Spleen (tissue), 11 donors: ENCODE data around the gene EFCC1. TPM values are rescaled to one million over a fixed set of nuclear protein-coding genes. Genes with fewer than 3 reads are reported as not detected.

ENCODE experiments used
- DNase-seq: peaks from one replicate; pipeline ENCODE4 v3.0.0-alpha.2; 2020
- H3K27ac ChIP-seq, 8 donors: fragments of 200-600 bp; sonication (generic) in 7 of 8; 1 replicate in 4 of 8; 2 replicates in 4 of 8; pipeline versions ENCODE4 v1.5.0 to v1.8.0; 2016 to 2021; ENCODE audit warnings: inconsistent platforms in 4 of 8, mild to moderate bottlenecking in 4 of 8, moderate library complexity in 1 of 8
- H3K27me3 ChIP-seq, 7 donors: fragments of 200-600 bp; sonication (generic) in 6 of 7; replicated peaks in 1 of 7; 1 replicate in 4 of 7; 2 replicates in 3 of 7; pipeline versions ENCODE4 v1.5.0 to v1.8.0; 2016 to 2021; ENCODE audit warnings: inconsistent platforms in 3 of 7, mild to moderate bottlenecking in 1 of 7
- H3K36me3 ChIP-seq, 6 donors: fragments of 200-600 bp; sonication (generic) in 5 of 6; 1 replicate in 4 of 6; 2 replicates in 2 of 6; pipeline versions ENCODE4 v1.5.0 to v1.8.0; 2016 to 2021; ENCODE audit warnings: inconsistent platforms in 2 of 6
- H3K4me1 ChIP-seq, 6 donors: fragments of 200-600 bp; sonication (generic) in 5 of 6; 1 replicate in 3 of 6; 2 replicates in 3 of 6; pipeline versions ENCODE4 v1.5.0 to v1.8.0; 2016 to 2021; ENCODE audit warnings: inconsistent platforms in 3 of 6
- H3K4me3 ChIP-seq, 8 donors: fragments of 200-600 bp; sonication (generic) in 7 of 8; 1 replicate in 4 of 8; 2 replicates in 4 of 8; pipeline versions ENCODE4 v1.5.0 to v1.8.0; 2016 to 2021; ENCODE audit warnings: inconsistent platforms in 4 of 8, mild to moderate bottlenecking in 4 of 8, moderate library complexity in 2 of 8
- H3K9me3 ChIP-seq, 8 donors: fragments of 200-600 bp; sonication (generic) in 7 of 8; 1 replicate in 4 of 8; 2 replicates in 4 of 8; pipeline versions ENCODE4 v1.5.0 to v1.8.0; 2016 to 2021; ENCODE audit warnings: inconsistent platforms in 4 of 8
- CTCF ChIP-seq, 11 experiments: fragments of 200-600 bp in 7 of 11; fragments of 450-650 bp in 4 of 11; sonication (generic) in 4 of 11; IDR thresholded peaks in 8 of 11; conservative IDR thresholded peaks in 3 of 11; 1 replicate in 7 of 11; 2 replicates in 4 of 11; pipeline versions ENCODE4 v1.4.0 to v1.8.0; 2016 to 2021; ENCODE audit warnings: antibody characterized with exemption in 11 of 11, inconsistent platforms in 4 of 11, mild to moderate bottlenecking in 1 of 11
- POLR2A ChIP-seq, 3 donors: fragments of 450-650 bp; IDR thresholded peaks; one replicate each; pipeline ENCODE4 v1.5.1; 2017; ENCODE audit warnings: antibody characterized with exemption in 3 of 3, mild to moderate bottlenecking in 1 of 3
- POLR2AphosphoS5 ChIP-seq, 3 donors: sonication (generic); formaldehyde crosslinking; IDR thresholded peaks; one replicate each; pipeline ENCODE4 v1.5.1; 2017; ENCODE audit warnings: antibody characterized with exemption in 3 of 3
- WGBS, 5 donors: extraction: QIAGEN DNeasy Blood & Tissue Kit in 3 of 5; methylation state at CpG; one replicate each; pipeline versions ENCODE4 v1.1.5 to v1.1.7; 2013 to 2018; 5-methylcytosine and 5-hydroxymethylcytosine counted together
- intact Hi-C: fragments of 100-400 bp; cut with DNase I; formaldehyde crosslinking; loops from one replicate; pipeline ENCODE4 v1.15.0; 2023; ENCODE audit warnings: low total_unique reads
- polyA plus RNA-seq, 3 donors: library from polyadenylated mRNA; stranded (reverse); fragments of 200-250 nt; gene quantifications; one replicate each; pipeline ENCODE4 v1.2.1, GENCODE V29; 2013
- total RNA-seq, 7 donors: library from RNA; depleted of rRNA in 3 of 7; stranded (reverse); fragments of >200 nt in 3 of 7; fragmentation: NEBNext Ultra II Directional in 4 of 7; extraction: Animal tissue kit (Norgen Biotek cat#: 25700) in 4 of 7; gene quantifications; one replicate each; pipeline versions ENCODE4 v1.1.0 to v1.2.1, GENCODE V29; 2016 to 2021
- donor health status: healthy with polysubstance abuse.
- donor health status: DM: no; HTN: no; CAD: no; lungs with moderate emphysema.
- donor health status: DM: no; HTN: no; CAD: no.
- donor health status: Bipolar disorder and iron deficiency.
- donor health status: healthy.
- donor health status: DM: no; HTN: no; CAD: no.
- donor health status: DM: yes; HTN: yes; CAD: no.

Gene EFCC1
- total and polyA plus RNA-seq, 10 donors = 2.0 to 11.2 (median 8.1) TPM

DNA sequence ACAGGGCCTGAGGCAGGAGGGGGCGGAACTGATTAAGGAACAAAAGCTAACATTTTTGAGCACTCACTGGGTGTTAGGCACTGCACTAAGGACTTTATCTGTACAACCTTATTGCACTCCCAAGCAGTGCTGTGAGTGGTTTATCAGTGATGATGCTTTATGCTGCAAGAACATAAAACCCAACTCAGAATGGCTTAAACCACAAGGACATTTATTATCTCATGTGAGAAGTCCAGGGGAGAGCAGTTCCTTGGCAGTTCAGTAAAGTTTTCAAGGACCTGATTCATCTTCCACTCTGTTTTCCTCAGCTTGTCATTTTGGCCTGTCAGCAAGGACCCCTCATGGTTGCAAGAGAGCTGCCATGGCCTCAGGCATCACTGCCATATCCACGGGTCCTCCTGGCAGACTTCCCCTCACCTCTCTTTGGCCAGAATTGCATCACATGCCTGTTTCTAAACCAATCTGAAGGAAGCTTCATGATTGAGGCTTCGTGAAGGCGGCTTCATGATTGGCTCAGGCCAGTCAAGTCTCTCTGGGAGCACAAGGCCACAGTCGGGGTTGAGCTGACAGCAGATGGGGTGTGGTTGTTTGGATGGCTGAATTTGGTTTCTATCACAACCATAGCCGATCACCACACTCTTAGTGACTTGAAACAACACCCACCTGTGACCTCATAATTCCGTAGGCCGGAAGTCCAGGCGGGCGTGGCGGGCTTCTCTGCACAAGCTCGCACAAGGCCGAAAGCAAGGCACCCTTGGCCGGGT lies 15.8 kb downstream of the EFCC1 start:
- Histone ChIP-seq H3K36me3 (no peaks in the 10 kb centered on the region), H3K27me3 (no peaks in the 10 kb centered on the region), H3K9me3 (no peaks in the 10 kb centered on the region), H3K4me3 (peak overlapping the region in 1 of 8 donors; percentile 16), H3K4me1 (peaks cover 18 to 67% (median 50%) of the 10 kb centered on the region in 6 donors), H3K27ac (peak overlapping the region; percentile 44 to 91 (median 84))
- peak; percentile 91 for DNase-seq
- TF ChIP-seq CTCF (IDR thresholded peaks at IDR 0.05 in 8 of 11, conservative IDR thresholded peaks at IDR 0.05 in 3 of 11) = no peak
- TF ChIP-seq POLR2AphosphoS5 (IDR thresholded peaks at IDR 0.05) = peak; percentile 58 to 71 (median 58)
- intact Hi-C loops = no loop called here
- 48 to 71% (median 65%) methylated on average over 14 of the region's 14 CpGs for WGBS, 5 donors

DNA sequence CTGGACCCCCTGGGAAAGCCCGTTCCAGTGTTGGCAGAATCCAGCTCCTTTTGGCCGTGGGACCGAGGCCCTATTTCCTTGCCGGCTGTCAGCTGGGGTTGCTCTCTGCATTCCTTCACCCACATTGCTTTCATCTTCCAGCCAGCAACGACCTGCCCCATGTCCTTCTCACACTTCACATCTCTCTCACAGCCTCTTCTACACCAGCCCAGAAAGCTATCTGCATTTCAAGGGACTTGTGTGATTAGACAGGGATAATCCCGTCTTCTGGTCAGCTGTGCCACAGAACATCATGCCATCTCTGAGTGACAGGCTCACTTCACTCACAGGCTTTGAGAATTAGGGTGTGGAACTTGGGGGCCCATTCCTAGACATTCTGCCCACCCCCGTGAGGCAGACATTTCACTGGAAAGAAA lies 16.4 kb downstream of the EFCC1 start:
- WGBS, 5 donors = 52 to 65% (median 61%) methylated on average over 7 of the region's 7 CpGs
- intact Hi-C loops = no loop called here
- Histone ChIP-seq H3K27ac (peak overlapping the region; percentile 44 to 91 (median 84)), H3K9me3 (no peaks in the 10 kb centered on the region), H3K27me3 (no peaks in the 10 kb centered on the region), H3K4me3 (no peak overlapping the region), H3K36me3 (no peaks in the 10 kb centered on the region), H3K4me1 (peaks cover 19 to 72% (median 54%) of the 10 kb centered on the region in 6 donors)
- TF ChIP-seq POLR2A (IDR thresholded peaks at IDR 0.05) = no peak
- TF ChIP-seq POLR2AphosphoS5 (IDR thresholded peaks at IDR 0.05) = no peak
- TF ChIP-seq CTCF (IDR thresholded peaks at IDR 0.05 in 8 of 11, conservative IDR thresholded peaks at IDR 0.05 in 3 of 11) = no peak
- no peak for DNase-seq

- no peaks in the 10 kb centered on the region for H3K36me3 ChIP-seq
- H3K27ac ChIP-seq = peak overlapping the region; percentile 44 to 91 (median 84)
- H3K9me3 ChIP-seq = no peaks in the 10 kb centered on the region
- DNase-seq = no peak
- no peaks in the 10 kb centered on the region for H3K27me3 ChIP-seq
- 68 to 87% (median 87%) methylated on average over 2 of the region's 2 CpGs for WGBS, 5 donors
- TF ChIP-seq POLR2AphosphoS5 (IDR thresholded peaks at IDR 0.05) (no peak), POLR2A (IDR thresholded peaks at IDR 0.05) (no peak), CTCF (IDR thresholded peaks at IDR 0.05 in 8 of 11, conservative IDR thresholded peaks at IDR 0.05 in 3 of 11) (no peak)
- peaks cover 19 to 79% (median 60%) of the 10 kb centered on the region in 6 donors for H3K4me1 ChIP-seq
- intact Hi-C loops = no loop called here
- no peak overlapping the region for H3K4me3 ChIP-seq
Measured at GRCh38 chr3:129018271-129018670, 17.2 kb downstream of the EFCC1 start.

DNA sequence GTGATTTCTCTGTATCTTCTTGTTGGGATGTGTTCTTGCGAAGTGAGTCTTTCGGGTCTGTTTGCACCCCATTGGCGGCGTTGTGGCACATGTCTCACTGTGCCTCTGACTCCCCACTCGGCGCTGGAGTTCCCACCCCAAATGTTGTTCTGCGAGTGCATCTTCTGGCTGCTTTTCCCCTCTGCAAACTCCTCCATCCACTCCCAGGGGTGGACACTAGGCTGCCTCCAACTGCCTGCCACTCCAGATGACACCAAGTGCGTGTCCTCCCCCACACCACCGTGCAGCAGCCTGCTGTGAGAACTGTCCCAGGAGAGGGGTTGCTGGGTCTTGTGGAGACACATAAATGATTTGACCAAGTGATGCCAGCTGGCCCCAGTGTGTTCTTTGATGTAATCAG lies 17.6 kb downstream of the EFCC1 start:
- H3K36me3 ChIP-seq = no peaks in the 10 kb centered on the region
- DNase-seq = peak; percentile 67
- peaks cover 19 to 82% (median 62%) of the 10 kb centered on the region in 6 donors for H3K4me1 ChIP-seq
- H3K27me3 ChIP-seq = no peaks in the 10 kb centered on the region
- no peak overlapping the region for H3K4me3 ChIP-seq
- intact Hi-C loops = no loop called here
- TF ChIP-seq POLR2AphosphoS5 (IDR thresholded peaks at IDR 0.05) = peak in 1 of 3 donors; percentile 60
- TF ChIP-seq POLR2A (IDR thresholded peaks at IDR 0.05) = no peak
- WGBS, 5 donors = 74 to 93% (median 84%) methylated on average over 9 of the region's 9 CpGs
- H3K9me3 ChIP-seq = no peaks in the 10 kb centered on the region
- peak overlapping the region in 6 of 8 donors; percentile 82 to 91 (median 86) for H3K27ac ChIP-seq
